Activated CD8-positive, alpha-beta memory T cell treated with anti-CD3 and anti-CD28 coated beads, Interleukin-2, amount 50 U/mL, for 1 hour (primary cell): ENCODE measurements around the gene CNTNAP3.
"Not testable (repeated sequence)": the region's sequence is repeated elsewhere in the genome, so short reads cannot be mapped to it uniquely, and the experiment has no call there.

Experiments
- DNase-seq: peaks from one replicate; pipeline ENCODE4 v3.0.0-alpha.2; 2020; ENCODE audit errors: extremely low read depth

CNTNAP3 gene

DNA sequence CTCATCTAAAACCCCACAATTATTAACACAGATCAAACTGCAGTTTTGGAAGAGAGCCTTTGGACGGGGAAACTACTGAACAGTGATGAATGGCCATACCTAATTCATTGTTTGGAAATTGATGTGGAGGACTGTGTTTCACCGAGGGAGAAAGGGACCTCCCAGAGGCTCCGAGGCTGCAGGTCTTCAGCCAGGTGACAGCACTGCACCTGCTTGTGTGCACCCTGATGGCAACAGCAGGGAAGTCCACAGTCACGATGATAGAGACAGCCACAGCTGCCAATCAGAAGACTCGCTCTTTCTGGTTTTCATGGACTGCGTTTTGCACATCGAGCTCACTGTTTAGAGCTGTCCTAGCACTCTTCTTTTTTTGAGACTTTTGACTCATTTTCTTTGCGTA lies 214.4 kb downstream of the CNTNAP3 start:
- DNase-seq, result not testable (repeated sequence)

DNA sequence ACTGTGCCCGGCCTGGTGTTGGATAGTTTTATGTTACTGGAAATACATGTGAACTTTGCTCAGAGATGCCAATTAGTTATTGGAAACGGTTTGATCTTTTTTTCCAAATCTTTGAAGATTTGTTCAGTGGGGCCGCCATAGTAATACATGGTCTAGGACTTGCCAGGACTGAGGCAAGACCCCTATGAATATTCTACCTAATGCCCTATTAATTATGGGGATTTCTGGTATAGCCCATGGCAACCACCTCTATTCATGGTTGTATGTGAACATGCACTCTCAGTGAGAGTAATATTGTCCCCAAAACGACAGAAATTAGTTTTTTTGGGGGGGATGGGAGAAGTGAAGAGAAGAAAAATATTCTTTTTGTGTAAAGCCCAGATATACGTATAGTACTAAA lies 220.3 kb downstream of the CNTNAP3 start:
- DNase-seq, result not testable (repeated sequence)

GRCh38 chr9:39062966-39063365 lies 225.0 kb downstream of the CNTNAP3 start:
- DNase-seq, result not testable (repeated sequence)

DNA sequence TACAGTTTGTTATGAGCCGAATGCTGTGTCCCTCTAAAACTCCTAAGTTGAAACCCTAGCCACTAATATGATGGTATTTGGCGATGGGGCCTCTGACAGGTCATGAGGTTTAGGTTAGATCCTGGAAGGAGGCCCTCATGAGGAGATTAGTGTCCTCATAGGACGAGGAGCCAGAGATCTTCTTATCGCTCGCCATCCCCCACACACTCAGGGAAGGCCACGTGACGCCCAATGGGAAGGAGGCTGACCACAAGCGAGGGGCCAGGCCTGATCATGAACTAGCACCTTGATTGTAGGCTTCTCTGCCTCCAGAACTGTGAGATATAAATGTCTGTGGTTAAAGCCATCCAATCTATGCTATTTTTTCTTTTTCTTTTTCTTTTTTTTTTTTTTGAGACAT lies 233.5 kb downstream of the CNTNAP3 start:
- not testable (repeated sequence) for DNase-seq

DNA sequence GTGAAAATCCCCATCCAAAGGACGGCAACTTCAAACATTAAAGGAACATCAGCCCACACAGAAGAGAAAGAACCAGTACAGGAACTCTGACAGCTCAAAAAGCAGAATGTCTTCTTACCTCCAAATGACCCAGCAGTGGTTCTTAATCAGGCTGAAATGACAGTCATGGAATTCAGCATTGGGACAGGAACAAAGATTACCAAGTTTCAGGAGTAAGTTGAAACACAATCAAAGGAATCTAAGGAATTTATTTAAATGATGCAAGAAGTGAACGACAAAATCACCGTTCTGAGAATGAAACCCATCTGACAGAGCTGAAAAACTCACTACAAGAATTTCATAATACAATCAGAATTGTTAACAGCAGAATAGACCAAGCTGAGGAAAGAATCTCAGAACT lies 241.1 kb downstream of the CNTNAP3 start:
- not testable (repeated sequence) for DNase-seq

- DNase-seq, result not testable (repeated sequence)
These were observed 245.6 kb downstream of the CNTNAP3 start for GRCh38 chr9:39042352-39042803.

DNA sequence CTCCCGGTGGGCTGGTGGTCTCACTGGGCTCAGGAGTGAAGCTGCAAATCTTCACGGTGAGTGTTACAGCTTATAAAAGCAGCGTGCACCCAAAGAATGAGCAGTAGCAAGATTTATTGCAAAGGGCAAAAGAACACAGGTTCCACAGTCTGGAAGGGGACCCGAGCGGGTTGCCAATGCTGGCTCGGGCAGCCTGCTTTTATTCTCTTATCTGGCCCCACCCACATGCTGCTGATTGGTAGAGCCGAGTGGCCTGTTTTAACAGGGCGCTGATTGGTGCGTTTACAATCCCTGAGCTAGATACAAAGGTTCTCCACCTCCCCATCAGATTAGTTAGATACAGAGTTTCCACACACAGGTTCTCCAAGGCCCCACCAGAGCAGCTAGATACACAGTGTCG lies 246.2 kb downstream of the CNTNAP3 start:
- not testable (repeated sequence) for DNase-seq

GRCh38 chr9:39039148-39039547 lies 248.8 kb downstream of the CNTNAP3 start:
- DNase-seq, result not testable (repeated sequence)

GRCh38 chr9:39038221-39038620 lies 249.7 kb downstream of the CNTNAP3 start:
- DNase-seq, result not testable (repeated sequence)

GRCh38 chr9:39033849-39034248 lies 254.1 kb downstream of the CNTNAP3 start:
- DNase-seq, result not testable (repeated sequence)

DNA sequence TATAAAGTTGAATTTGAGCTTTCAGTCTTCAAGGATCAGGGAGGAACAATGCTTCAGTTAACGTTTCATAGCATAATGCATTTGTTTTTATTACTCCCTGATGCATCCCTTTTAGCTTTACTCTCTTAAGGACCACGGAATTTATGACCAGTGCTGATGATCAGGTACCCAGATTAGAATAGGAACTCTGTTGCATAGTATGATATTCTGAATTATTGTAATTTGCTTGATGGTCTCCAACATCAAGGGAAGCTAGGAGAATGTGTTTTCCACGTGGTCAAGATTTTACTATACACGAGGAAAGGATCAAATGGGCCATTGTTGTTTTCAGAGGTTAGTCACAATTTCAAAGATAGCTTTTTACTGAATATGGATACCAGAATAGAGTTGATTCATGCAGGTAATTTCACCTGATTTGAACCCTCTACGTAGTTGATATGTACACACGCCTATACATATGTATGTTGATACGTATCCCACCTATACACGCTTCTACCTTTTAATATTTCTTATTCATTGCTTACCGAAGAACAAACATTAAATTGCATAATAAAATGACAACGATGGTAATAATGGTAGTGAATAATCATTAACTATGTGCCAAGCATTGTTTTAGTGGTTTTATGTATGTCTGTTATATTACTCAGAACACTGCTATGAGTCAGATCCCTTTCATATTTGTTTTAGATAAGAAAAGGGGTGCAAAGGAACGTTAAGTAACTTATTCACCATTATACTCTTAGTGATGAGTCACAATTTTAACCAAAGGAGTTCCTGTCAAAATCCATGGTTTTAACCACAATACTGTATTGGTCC lies 257.6 kb downstream of the CNTNAP3 start:
- DNase-seq, result not testable (repeated sequence)

DNA sequence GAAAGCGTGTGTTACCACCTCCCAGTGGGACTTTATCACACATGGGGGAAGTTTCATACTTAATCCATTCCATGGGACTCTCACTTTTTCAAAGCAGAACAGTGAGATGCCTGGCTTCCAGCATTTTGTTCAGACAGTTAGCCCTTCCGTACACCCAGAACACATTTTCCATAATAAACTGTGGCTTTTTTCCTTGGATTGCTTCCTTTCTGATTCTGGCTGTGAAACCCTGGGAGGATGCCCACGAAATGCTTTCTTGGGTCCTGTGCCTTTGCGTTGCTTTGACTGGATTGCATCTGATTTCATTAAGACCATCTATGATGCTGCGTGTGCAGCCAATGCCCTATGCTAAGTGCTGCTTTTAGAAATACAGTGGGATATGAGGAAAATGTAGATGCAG lies 259.1 kb downstream of the CNTNAP3 start:
- not testable (repeated sequence) for DNase-seq

GRCh38 chr9:39028168-39028567 lies 259.8 kb downstream of the CNTNAP3 start:
- not testable (repeated sequence) for DNase-seq

- DNase-seq, result not testable (repeated sequence)
These were observed 261.9 kb downstream of the CNTNAP3 start for GRCh38 chr9:39025911-39026588.
